H1 (cell line): ENCODE data around the gene SMARCC1. TPM values are rescaled to one million over a fixed set of nuclear protein-coding genes. Genes with fewer than 3 reads are reported as not detected.

ENCODE experiments used
- EGR1 ChIP-seq: IDR thresholded peaks from 2 replicates; pipeline ENCODE4 v1.6.1; 2011; ENCODE audit warnings: low read depth, low read length, borderline replicate concordance
- GTF2F1 ChIP-seq: IDR thresholded peaks from 2 replicates; pipeline ENCODE4 v1.6.1; 2012; ENCODE audit warnings: low read depth, low read length, improper control_type of control experiment, borderline replicate concordance
- RNF2 ChIP-seq: fragments of 200-900, 300-1000 bp; sonication (generic); IDR thresholded peaks from 2 replicates; pipeline ENCODE4 v1.7.1; 2016; ENCODE audit warnings: borderline replicate concordance, low read depth, mild to moderate bottlenecking, antibody characterized with exemption, low read length; ENCODE audit not compliant: poor library complexity, severe bottlenecking; ENCODE audit errors: missing control alignments
- SIRT6 ChIP-seq: IDR thresholded peaks from one replicate; pipeline ENCODE4 v1.7.1; 2012; ENCODE audit warnings: low read length, inconsistent platforms
- TBP ChIP-seq: IDR thresholded peaks from 2 replicates; pipeline ENCODE4 v1.6.1; 2011; ENCODE audit warnings: low read depth, low read length, improper control_type of control experiment
- polyA plus RNA-seq, 7 experiments: library from polyadenylated mRNA; depleted of rRNA in 3 of 7; stranded (reverse) in 5 of 7; unstranded in 2 of 7; fragments of >200 nt in 5 of 7; fragments of 200-250 nt in 2 of 7; gene quantifications; 1 replicate in 5 of 7; 2 replicates in 1 of 7; 4 replicates in 1 of 7; pipeline versions ENCODE4 v1.2.1 to v1.2.3, GENCODE V29; 2011 to 2013; ENCODE audit warnings: missing spikeins in 2 of 7, mixed read lengths in 2 of 7
- total RNA-seq: library from RNA; stranded (reverse); fragmentation: NEBNext Ultra II Directional; extraction: Animal tissue kit (Norgen Biotek cat#: 25700); gene quantifications from 2 replicates; pipeline ENCODE4 v1.2.1, GENCODE V29; 2021

Gene SMARCC1
- total and polyA plus RNA-seq, 2 of the 8 experiments (the other 6 are each of a cell fraction or from before 2014, with no cell fraction given), result 64.1 to 335 TPM

GRCh38 chr3:47630810-47631209, 150.9 kb downstream of the SMARCC1 start (continued):
- no peak for TF ChIP-seq RNF2
- TF ChIP-seq GTF2F1, result no peak
- no peak for TF ChIP-seq SIRT6
- TF ChIP-seq TBP, result no peak
- no peak for TF ChIP-seq EGR1
